ENCODE data around the gene POU2F3. TPM values are rescaled to one million over a fixed set of nuclear protein-coding genes. Genes with fewer than 3 reads are reported as not detected.

The POU2F3 gene
- total RNA-seq, 4 donors from 2014 or later, result 0.22 TPM; not detected in 3

- 44 to 55% methylated on average over 11 of the region's 11 CpGs for WGBS, 2 donors
- Histone ChIP-seq H3K9me3 (no peaks in the 10 kb centered on the region), H3K4me3 (no peak overlapping the region), H3K36me3 (no peaks in the 10 kb centered on the region), H3K27ac (peak overlapping the region in 1 of 4 donors; percentile 17), H3K27me3 (no peaks in the 10 kb centered on the region), H3K4me1 (peaks cover 0 to 7% (median 0%) of the 10 kb centered on the region in 4 donors)
- TF ChIP-seq POLR2A (IDR thresholded peaks at IDR 0.05), result no peak
- TF ChIP-seq CTCF (IDR thresholded peaks at IDR 0.05), result no peak
- no peak for TF ChIP-seq EP300 (IDR thresholded peaks at IDR 0.05)
- no peak for DNase-seq (ENCODE audit: low spot score in 2 of 2)
Observed at GRCh38 chr11:120306519-120307242, 66.7 kb downstream of the POU2F3 start.

GRCh38 chr11:120307476-120307875 lies 67.5 kb downstream of the POU2F3 start:
- no peaks in the 10 kb centered on the region for H3K4me1 ChIP-seq
- TF ChIP-seq EP300 (IDR thresholded peaks at IDR 0.05), result no peak
- no peak for TF ChIP-seq POLR2A (IDR thresholded peaks at IDR 0.05)
- TF ChIP-seq CTCF (IDR thresholded peaks at IDR 0.05), result no peak
- DNase-seq (ENCODE audit: low spot score in 2 of 2), result no peak
- H3K27ac ChIP-seq, result no peak overlapping the region
- no peaks in the 10 kb centered on the region for H3K36me3 ChIP-seq
- H3K27me3 ChIP-seq, result no peaks in the 10 kb centered on the region
- no peaks in the 10 kb centered on the region for H3K9me3 ChIP-seq
- 92 to 93% methylated on average over 11 of the region's 11 CpGs for WGBS, 2 donors
- H3K4me3 ChIP-seq, result no peak overlapping the region

- no peak for DNase-seq (ENCODE audit: low spot score in 2 of 2)
- Histone ChIP-seq H3K4me1 (no peaks in the 10 kb centered on the region), H3K27me3 (no peaks in the 10 kb centered on the region), H3K27ac (no peak overlapping the region), H3K9me3 (no peaks in the 10 kb centered on the region), H3K36me3 (no peaks in the 10 kb centered on the region), H3K4me3 (no peak overlapping the region)
- no peak for TF ChIP-seq CTCF (IDR thresholded peaks at IDR 0.05)
- TF ChIP-seq EP300 (IDR thresholded peaks at IDR 0.05), result no peak
- no peak for TF ChIP-seq POLR2A (IDR thresholded peaks at IDR 0.05)
- 73 to 79% methylated on average over 7 of the region's 7 CpGs for WGBS, 2 donors
Observed at GRCh38 chr11:120308081-120308480, 68.1 kb downstream of the POU2F3 start.

- H3K9me3 ChIP-seq, result no peaks in the 10 kb centered on the region
- H3K27ac ChIP-seq, result no peak overlapping the region
- no peaks in the 10 kb centered on the region for H3K4me1 ChIP-seq
- no peak for TF ChIP-seq POLR2A (IDR thresholded peaks at IDR 0.05)
- no peak for TF ChIP-seq EP300 (IDR thresholded peaks at IDR 0.05)
- no peak for TF ChIP-seq CTCF (IDR thresholded peaks at IDR 0.05)
- H3K36me3 ChIP-seq, result no peaks in the 10 kb centered on the region
- H3K27me3 ChIP-seq, result no peaks in the 10 kb centered on the region
- no peak for DNase-seq (ENCODE audit: low spot score in 2 of 2)
- H3K4me3 ChIP-seq, result no peak overlapping the region
- WGBS, 2 donors, result 51 to 56% methylated on average over 3 of the region's 3 CpGs
Observed at GRCh38 chr11:120310870-120311269, 70.9 kb downstream of the POU2F3 start.

- TF ChIP-seq CTCF (IDR thresholded peaks at IDR 0.05), result no peak
- TF ChIP-seq EP300 (IDR thresholded peaks at IDR 0.05), result no peak
- no peak for TF ChIP-seq POLR2A (IDR thresholded peaks at IDR 0.05)
- WGBS, 2 donors, result 82 to 87% methylated on average over 3 of the region's 3 CpGs
- Histone ChIP-seq H3K36me3 (no peaks in the 10 kb centered on the region), H3K27ac (no peak overlapping the region), H3K9me3 (no peaks in the 10 kb centered on the region), H3K27me3 (no peaks in the 10 kb centered on the region), H3K4me1 (peaks cover 0 to 16% (median 12%) of the 10 kb centered on the region in 4 donors), H3K4me3 (no peak overlapping the region)
- no peak for DNase-seq (ENCODE audit: low spot score in 2 of 2)
Observed at GRCh38 chr11:120314861-120315260, 74.9 kb downstream of the POU2F3 start.
